ENCODE data around the gene KLRD1. TPM values are rescaled to one million over a fixed set of nuclear protein-coding genes. Genes with fewer than 3 reads are reported as not detected.
"Not testable (repeated sequence)": the region's sequence is repeated elsewhere in the genome, so short reads cannot be mapped to it uniquely, and the experiment has no call there.

KLRD1 gene
- total RNA-seq, 1 donor from 2014 or later, result under 0.01 TPM

DNA sequence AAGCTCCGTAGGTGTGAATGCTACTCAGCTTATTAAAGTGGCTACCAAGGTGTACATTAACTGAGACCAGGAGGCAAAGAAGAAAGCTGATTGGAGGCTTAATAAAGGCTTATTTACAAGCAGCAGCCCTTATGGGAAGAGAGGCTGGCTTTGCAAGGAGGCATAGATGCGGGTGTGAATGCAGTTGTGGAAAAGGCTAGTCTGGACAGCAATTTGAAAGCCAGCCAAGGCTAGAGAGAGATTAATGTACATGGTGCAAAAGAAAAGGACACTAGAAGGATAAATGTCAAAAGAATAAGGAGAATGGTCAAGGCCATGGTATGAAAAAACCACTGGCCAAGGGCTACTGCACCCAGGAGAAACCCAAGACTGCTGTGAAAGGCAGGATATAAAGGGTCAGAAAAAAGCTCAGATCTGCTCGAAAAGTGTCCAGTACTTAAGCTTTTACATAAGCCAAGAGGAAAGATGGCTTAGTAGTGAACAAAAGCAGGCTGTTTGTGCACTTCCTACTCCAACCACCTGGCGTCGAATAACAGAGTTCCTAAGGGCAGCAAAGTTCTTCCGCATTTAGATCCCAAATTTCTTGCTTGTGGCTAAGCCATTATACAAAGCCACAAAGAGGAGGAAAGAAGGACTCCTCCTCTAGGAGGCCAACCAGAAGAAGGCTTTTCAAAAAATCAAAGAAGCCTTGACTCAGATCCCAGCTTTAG, 58.2 kb downstream of the KLRD1 start:
- no peak for DNase-seq (ENCODE audit: low spot score in 2 of 2)
- FAIRE-seq, result no peak

- FAIRE-seq (no peak), DNase-seq (ENCODE audit: low spot score in 2 of 2) (no peak)
These were observed 59.2 kb downstream of the KLRD1 start for GRCh38 chr12:10366875-10367274.

DNA sequence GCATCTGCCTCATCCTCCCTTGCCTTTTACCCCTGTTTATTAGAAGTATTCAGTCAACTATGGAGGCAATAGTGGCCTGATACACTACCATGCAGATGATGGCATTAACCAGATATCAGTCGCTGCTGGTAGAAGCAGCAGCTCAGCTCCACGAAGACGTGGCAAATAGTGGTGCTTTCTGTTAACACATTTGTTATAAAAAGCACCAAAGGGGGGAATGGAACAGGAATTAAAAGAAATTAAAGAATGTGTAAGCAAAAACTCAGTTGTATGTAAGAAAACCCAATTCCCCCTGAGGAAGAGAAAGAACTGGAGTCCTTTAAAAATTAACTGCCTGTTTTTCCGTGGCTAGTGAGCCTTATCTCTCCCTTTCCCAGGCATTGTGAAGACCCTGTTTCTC, 60.0 kb downstream of the KLRD1 start:
- not testable (repeated sequence) for FAIRE-seq; DNase-seq (ENCODE audit: low spot score in 2 of 2)

DNA sequence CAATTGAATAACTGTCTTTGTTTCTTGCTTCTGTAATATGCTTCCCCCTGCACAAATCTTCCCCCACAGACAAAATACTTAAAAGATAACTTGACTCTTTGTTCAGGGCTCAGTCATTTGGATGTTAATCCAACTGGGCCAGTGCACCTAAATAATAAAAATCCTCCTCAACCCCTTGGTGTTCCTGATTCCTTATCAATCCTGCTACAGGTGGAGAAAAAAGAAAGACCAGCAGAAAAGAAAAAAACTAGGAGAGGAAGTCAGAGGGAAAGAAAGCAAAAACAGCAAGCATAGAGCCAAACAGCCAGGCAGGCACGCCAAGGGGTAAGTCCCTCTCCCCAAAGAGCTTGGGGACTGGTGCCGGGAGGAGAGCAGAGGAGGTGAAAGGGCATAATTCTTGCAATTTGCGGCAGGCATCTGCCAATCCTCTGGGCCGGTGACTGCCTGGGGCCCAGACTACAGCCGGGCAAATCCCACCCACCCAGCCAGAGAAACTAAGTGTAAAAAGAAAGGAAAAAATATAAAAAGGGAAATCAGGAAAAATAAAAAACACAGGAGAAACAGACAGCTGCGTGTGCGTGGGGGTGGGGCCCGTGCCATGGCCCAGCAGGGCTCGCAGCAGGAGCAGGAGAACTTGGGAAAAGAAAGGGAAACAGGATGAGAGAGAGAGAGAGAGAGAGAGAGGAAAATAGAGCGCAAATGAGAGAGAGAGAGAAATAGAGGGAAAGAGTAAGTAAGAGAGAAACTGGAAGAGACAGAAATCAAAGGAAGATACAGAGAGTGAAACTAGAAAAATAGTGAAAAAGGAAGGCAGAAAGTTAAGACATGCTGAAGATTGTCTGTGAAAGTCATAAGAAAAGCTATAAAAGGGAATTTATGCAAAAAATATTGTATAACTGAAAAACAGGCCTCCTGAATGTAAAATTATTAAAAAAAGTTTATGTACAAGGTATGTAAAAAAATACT, 60.8 kb downstream of the KLRD1 start:
- DNase-seq (ENCODE audit: low spot score in 2 of 2) (no peak), FAIRE-seq (no peak)

DNA sequence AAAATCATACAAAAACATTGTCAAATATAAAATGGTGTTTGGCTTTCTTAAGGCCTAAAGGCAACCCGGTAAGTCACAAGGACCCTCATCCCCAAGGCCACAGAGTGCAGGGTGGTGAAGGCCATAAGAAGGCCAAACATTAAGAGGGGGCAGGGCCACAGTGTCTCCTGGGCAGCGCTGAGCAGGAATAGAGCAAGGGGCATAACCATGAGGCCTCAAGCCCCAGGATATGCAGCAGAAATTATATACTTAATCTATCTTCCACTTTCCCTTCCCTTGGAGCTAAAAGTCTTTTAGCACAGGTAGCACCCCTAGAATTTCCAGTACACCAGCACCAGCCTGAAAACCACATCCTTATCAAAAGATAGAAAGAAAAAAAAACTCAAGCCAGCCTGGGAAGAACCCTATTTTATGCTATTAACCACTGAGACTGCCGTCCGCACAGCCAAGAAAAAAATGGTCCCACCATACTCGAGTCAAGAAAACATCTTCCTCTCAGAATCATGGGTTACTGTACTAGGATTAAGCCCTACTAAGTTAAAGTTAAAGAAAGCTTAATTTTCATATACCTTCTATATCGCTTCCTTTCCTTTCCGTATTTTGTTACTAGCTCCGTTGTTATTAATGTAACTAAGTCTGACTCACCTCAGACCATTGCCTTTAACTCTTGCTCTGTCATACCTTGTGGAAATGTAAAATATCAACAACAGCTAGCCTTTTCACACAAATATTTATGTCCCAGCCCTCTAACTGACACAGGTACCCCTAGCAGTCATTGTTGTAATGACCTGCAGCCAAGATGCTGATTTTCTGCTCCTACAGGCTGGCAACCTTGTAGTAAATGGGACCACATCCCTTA, 62.1 kb downstream of the KLRD1 start:
- no peak for FAIRE-seq
- DNase-seq (ENCODE audit: low spot score in 2 of 2), result no peak

- not testable (repeated sequence) for DNase-seq (ENCODE audit: low spot score in 2 of 2); FAIRE-seq
These were observed 64.3 kb downstream of the KLRD1 start for GRCh38 chr12:10371893-10372535.

DNA sequence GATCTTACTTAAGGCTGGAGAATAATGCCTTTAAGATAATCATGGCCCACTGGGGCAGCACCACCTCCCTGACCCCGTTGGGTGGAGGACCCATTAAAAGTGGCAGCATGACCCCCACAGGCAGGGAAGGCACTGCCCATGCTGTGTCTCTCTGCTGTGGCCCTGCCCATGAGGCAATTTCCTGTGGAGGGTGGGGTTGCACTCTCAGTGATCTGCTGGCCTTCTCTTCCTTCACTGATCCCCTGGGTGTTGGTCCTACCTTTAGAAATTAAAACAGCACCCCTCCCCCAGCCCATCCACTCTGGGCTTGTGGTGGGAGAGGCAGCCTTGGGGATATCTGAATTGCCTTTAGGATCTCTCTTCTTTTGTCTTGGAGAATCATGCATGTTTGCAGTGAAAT, 64.9 kb downstream of the KLRD1 start:
- FAIRE-seq (no peak), DNase-seq (ENCODE audit: low spot score in 2 of 2) (no peak)

- no peak for FAIRE-seq
- no peak for DNase-seq (ENCODE audit: low spot score in 2 of 2)
These were observed 67.0 kb downstream of the KLRD1 start for GRCh38 chr12:10374624-10375018.

GRCh38 chr12:10378737-10379136, 71.1 kb downstream of the KLRD1 start:
- FAIRE-seq, result not testable (repeated sequence)

More at GRCh38 chr12:10378737-10379136, 71.1 kb downstream of the KLRD1 start:
- not testable (repeated sequence) for DNase-seq (ENCODE audit: low spot score in 2 of 2)

Other genes starting within 250 kb of the KLRD1 start
- gene CLEC1A, start 208.9 kb upstream of the KLRD1 start, total RNA-seq, result 0.41 TPM
- gene CLEC7A, start 177.7 kb upstream of the KLRD1 start, total RNA-seq, result 2.0 TPM
- gene OLR1, start 135.7 kb upstream of the KLRD1 start, total RNA-seq, result 4.1 TPM
- not detected for gene TMEM52B, start 128.8 kb upstream of the KLRD1 start, total RNA-seq
- 44.8 TPM for gene GABARAPL1, start 95.0 kb upstream of the KLRD1 start, total RNA-seq
- 0.82 TPM for gene KLRK1, start 82.2 kb downstream of the KLRD1 start, total RNA-seq
- gene KLRC4, start 101.9 kb downstream of the KLRD1 start, total RNA-seq, result not detected
- gene KLRC3, start 112.7 kb downstream of the KLRD1 start, total RNA-seq, result 2.9 TPM
- 2.0 TPM for gene KLRC2, start 128.1 kb downstream of the KLRD1 start, total RNA-seq
- gene KLRC1, start 145.5 kb downstream of the KLRD1 start, total RNA-seq, result not detected
- 1.6 TPM for gene EIF2S3B, start 198.0 kb downstream of the KLRD1 start, total RNA-seq